GM13976 (cell line): ENCODE measurements around the gene BLVRA.

ENCODE experiments used
- DNase-seq: peaks from one replicate; pipeline ENCODE4 v3.0.0; 2012; ENCODE audit warnings: low spot score
- in situ Hi-C: fragments of 300-500 bp; cut with MboI; formaldehyde crosslinking; loops from one replicate; pipeline ENCODE4 v1.12.0; 2022; ENCODE audit warnings: low sequenced_read_pairs, mixed read lengths, inconsistent platforms; ENCODE audit not compliant: unreplicated experiment
- TF ChIP-seq, protein P1 (sequence below): IDR thresholded peaks from 2 replicates; pipeline ENCODE4 v1.5.1; 2012; ENCODE audit warnings: borderline replicate concordance, mild to moderate bottlenecking; ENCODE audit not compliant: insufficient read depth; ENCODE audit errors: extremely low read depth, missing control alignments, control extremely low read depth

Gene BLVRA

DNA sequence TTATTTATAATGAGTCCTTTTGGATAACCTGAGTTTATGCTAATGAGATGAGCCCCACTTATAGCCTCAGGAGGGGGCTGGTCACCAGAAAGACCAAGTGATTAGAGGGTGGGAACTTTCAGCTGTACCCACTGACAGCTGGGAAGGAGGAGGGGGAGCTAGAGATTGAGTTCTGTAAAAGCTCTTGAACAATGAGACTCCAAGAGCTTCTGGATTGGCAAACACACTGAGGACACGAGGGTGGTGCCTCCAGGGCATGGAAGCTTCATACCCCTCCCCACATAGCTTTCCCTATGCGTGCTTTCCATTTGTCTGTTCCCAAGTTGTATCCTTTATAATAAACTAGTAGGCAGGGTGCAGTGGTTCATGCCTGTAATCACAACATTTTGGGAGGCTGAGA is 90.6 kb downstream of the BLVRA start:
- in situ Hi-C loops = loop anchor here (25.0 kb wide), 1 partner anchor 912 kb away; the partner anchor contains the start of genes MRPL32 and PSMA2
- TF ChIP-seq, protein P1, sequence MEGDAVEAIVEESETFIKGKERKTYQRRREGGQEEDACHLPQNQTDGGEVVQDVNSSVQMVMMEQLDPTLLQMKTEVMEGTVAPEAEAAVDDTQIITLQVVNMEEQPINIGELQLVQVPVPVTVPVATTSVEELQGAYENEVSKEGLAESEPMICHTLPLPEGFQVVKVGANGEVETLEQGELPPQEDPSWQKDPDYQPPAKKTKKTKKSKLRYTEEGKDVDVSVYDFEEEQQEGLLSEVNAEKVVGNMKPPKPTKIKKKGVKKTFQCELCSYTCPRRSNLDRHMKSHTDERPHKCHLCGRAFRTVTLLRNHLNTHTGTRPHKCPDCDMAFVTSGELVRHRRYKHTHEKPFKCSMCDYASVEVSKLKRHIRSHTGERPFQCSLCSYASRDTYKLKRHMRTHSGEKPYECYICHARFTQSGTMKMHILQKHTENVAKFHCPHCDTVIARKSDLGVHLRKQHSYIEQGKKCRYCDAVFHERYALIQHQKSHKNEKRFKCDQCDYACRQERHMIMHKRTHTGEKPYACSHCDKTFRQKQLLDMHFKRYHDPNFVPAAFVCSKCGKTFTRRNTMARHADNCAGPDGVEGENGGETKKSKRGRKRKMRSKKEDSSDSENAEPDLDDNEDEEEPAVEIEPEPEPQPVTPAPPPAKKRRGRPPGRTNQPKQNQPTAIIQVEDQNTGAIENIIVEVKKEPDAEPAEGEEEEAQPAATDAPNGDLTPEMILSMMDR = no peak
- no peak for DNase-seq

DNA sequence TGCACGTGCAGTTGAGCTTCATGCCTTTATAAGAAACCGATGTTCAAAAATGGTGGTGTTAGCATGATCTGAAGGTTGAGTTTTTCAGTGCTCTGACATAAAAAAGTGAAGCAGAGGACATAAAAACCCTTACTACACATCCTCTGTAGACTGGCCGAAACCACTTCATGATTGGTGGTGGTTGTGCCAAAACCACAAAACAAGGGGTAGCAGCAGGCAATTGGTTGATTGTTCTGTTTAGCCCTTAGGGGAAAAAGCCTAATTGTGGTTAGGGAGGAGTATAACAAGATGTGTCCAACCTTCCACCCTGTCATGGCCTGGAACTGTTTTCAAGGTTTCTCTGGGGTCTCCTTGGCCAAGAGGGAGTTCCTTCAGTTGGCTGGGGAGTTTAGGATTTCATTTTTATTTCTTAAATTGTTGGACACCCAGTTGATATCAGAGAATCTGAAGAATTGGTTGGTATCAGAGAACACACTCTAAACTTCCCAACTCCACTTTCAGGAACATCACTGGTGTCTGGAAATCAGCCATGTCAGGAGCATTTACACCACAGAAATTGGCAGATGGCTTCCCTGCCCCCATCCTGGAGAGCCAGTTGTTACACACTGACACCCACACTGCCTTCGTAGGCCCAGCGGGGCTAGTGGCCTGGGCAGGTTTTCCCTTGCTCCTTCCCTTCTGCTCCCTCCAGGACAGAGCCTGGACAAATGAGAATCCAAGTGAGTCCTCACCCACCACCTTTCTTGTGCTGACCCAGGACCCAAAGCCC is 92.1 kb downstream of the BLVRA start:
- in situ Hi-C loops = no loop called here
- no peak for DNase-seq

DNA sequence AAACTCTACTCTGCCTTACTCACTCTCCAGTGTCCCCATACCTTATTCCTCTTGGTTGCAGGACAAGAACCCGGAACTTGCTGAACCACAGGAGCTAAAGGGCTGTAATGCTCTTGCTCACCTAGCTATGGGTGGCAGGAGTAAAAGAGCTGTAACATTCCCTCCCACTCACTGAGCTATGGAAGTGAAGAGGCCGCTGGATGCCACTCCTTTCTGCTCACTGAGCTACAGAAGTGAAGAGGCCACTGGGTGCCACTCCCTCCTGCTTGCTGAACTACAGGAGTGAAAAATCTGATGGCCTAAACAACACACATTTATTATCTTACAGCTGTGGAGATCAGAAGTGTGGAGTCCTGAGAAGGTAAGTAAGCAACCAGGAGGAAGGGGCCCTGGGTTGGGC is 93.3 kb downstream of the BLVRA start:
- TF ChIP-seq, protein P1 = no peak
- in situ Hi-C loops = no loop called here
- no peak for DNase-seq

More for the DNA sequence above, 92.1 kb downstream of the BLVRA start:
- TF ChIP-seq, protein P1 = no peak

DNA sequence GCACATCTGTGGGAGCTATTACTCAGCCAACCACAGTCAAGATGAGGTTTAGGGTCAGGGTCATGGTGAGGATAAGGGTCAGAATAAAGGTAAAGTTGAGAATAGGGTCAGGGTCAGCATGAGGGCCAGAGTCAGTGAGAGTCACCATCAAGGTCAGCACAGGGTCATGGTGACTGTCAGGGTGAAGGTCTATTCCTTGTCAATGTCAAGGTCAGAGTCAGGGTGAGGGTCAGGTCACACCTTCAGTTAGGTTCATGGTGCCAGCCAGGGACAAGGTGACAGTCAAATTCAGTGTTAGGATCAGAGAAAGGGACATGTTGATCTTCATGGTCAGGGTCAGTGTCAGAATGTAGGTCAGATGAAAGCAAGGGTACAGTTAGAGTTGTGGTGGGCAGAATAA is 96.7 kb downstream of the BLVRA start:
- no peak for DNase-seq
- in situ Hi-C loops = no loop called here
- TF ChIP-seq, protein P1 = no peak

- in situ Hi-C loops = no loop called here
- TF ChIP-seq, protein P1 = no peak
- DNase-seq = no peak
Observed at GRCh38 chr7:43856316-43856715, 97.8 kb downstream of the BLVRA start.
